HFF-Myc (cell line): ENCODE results near the gene EDIL3.

Experiments used
- DNase-seq: peaks from one replicate; pipeline ENCODE4 v3.0.0-alpha.2; 2011; ENCODE audit warnings: low read depth; ENCODE audit errors: extremely low read depth
- H3K4me3 ChIP-seq: replicated peaks from 2 replicates; pipeline ENCODE4 v1.5.1; 2011; ENCODE audit warnings: low read depth, mild to moderate bottlenecking, control low read depth, low read length
- TF ChIP-seq, protein P1 (sequence below): IDR thresholded peaks from 2 replicates; pipeline ENCODE4 v1.5.1; 2012; ENCODE audit warnings: mild to moderate bottlenecking, low read depth, low read length, control low read depth; ENCODE audit errors: missing control alignments

EDIL3 gene

GRCh38 chr5:84383816-84384603, 670 bp downstream of the EDIL3 start:
- no peak for DNase-seq
- TF ChIP-seq, protein P1, sequence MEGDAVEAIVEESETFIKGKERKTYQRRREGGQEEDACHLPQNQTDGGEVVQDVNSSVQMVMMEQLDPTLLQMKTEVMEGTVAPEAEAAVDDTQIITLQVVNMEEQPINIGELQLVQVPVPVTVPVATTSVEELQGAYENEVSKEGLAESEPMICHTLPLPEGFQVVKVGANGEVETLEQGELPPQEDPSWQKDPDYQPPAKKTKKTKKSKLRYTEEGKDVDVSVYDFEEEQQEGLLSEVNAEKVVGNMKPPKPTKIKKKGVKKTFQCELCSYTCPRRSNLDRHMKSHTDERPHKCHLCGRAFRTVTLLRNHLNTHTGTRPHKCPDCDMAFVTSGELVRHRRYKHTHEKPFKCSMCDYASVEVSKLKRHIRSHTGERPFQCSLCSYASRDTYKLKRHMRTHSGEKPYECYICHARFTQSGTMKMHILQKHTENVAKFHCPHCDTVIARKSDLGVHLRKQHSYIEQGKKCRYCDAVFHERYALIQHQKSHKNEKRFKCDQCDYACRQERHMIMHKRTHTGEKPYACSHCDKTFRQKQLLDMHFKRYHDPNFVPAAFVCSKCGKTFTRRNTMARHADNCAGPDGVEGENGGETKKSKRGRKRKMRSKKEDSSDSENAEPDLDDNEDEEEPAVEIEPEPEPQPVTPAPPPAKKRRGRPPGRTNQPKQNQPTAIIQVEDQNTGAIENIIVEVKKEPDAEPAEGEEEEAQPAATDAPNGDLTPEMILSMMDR, result no peak

DNA sequence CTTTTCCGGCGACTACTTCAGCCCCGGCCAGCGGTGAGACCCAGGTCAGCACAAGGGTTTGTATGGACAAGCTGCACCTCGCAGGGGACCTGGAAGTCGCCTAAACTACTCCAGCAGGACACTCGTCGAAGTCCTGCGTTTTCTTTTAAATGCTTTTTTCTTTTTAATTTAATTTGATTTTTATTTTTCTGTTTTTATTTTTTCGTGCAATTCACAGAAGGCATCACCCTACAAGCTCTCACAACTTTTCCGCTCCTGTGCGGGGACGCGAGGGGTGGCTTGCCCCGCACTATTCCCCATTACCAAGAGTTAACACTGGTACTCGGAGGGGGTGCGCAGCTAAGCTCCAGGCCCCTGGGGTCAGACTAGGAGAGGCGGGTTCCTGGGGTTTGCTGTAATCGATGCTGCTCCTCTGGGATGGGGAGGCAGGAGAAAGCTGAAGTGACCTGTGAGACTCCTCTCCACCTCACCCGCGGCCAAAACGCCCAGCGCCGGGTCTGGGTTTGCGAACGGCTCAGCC, 1.3 kb downstream of the EDIL3 start:
- TF ChIP-seq, protein P1, result no peak
- no peak for DNase-seq
- H3K4me3 ChIP-seq, result no peak overlapping the region

More at GRCh38 chr5:84383816-84384603, 670 bp downstream of the EDIL3 start:
- peak overlapping the region; percentile 9 for H3K4me3 ChIP-seq

DNA sequence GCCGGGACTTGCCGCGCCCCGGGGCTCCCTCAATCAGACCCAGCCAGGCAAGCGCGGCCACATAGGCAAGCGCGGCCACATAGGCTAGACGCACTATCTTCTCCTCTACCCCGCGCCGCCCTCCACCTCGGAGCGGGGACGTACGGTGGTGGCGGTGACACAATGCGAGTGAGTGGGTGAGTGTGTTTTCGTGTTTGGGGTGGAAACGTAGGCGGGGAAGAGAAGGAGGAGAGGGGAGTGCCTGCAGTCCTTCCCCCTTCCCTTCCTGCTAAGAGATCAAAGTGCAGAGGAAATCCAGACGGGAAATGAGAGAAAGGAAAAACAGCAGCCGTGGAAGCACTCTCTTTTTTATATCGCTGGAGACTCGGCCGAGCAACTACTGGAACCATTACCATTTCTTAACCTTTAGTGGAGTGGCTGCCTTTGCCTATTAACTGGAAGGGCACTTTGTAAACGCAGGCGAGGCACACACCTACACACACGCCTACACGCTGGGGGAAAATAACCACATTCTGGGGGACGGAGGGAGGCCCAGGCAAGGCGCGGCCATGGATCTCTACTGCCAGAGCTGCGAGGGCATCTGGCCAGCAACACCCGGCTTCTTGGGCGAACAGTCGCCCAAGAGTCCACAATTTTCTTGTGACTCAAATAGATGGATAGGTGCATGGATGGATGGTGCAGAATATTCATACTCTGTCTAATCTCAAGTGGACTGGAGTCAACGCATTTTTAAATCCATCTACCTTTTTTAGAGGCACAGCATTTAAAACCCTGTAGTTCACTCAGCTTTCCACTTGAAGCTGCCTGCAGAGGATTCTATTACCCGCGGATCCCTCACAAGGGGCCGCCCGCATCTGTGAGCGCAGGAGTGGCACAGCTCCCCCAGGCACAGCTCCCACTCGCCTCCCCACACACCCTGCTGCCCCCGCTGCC, 2.1 kb downstream of the EDIL3 start:
- DNase-seq, result no peak
- TF ChIP-seq, protein P1, result no peak
- H3K4me3 ChIP-seq, result peak overlapping the region; percentile 19

DNA sequence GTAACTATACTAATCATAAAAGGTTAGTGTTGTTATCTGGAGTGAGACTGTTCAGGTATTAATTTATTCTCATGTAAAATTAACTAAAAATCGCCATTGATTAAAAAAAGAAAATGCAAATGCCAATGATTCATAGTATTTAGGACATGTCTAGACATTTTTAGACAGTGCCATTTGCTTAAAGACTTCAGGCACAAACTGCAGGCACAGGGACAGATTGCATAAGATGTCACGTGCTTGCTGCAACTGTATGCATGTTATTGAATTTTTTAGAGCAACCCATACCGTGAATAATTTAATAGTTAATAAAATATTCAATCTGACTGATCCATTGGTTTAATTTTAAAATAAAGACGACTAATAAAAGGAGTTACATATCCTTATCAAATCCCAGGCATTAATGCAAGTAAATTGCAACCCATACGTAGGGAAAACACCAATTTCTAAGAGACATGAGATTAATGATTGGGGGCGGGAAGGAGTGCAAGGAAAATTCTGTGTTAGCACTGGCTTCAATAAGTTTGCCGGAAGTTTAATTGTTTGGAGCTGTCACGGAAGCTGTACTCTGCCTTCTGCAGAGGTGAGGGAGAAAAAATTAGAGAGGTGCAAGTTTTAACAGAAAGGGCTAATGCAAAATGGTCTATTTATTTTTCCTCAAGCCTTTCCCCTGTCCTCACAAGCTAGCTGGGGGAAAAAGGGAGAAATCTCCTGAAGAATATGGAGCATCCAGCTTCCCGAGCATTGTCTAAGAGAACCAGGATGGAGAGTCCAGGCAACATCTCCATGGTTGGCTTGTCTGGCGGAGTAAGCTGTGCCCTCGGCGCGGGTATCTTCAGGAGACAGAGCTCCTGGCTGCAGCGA, 2.9 kb downstream of the EDIL3 start:
- no peak overlapping the region; the same call in 1 of the 2 replicates for H3K4me3 ChIP-seq
- DNase-seq, result no peak
- TF ChIP-seq, protein P1, result no peak

- no peak overlapping the region for H3K4me3 ChIP-seq
- TF ChIP-seq, protein P1, result no peak
- no peak for DNase-seq
Measured at GRCh38 chr5:84379749-84380148, 4.9 kb downstream of the EDIL3 start.

DNA sequence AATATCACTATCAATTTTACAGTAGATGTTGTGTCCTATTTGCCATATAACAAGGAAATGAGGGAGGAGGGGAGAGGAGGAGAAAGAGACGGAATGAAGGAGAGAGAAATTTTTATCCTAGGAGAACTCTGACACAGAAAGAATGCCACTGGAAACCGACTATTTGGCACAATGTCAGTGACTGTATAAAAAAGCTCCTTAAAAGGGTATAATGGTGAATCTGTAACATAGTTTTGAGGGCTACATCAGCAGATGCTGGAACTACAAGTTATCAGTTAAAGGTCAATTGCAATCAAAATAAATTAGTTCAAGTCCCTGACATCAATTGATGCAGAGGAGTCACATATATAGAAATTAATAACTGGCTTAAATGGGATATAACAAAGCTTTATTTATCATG, 5.7 kb downstream of the EDIL3 start:
- no peak for DNase-seq
- H3K4me3 ChIP-seq, result no peak overlapping the region
- TF ChIP-seq, protein P1, result no peak
